ENCODE results near the gene TRIM10.
"Not testable (repeated sequence)": the region's sequence is repeated elsewhere in the genome, so short reads cannot be mapped to it uniquely, and the experiment has no call there.

Gene TRIM10

DNA sequence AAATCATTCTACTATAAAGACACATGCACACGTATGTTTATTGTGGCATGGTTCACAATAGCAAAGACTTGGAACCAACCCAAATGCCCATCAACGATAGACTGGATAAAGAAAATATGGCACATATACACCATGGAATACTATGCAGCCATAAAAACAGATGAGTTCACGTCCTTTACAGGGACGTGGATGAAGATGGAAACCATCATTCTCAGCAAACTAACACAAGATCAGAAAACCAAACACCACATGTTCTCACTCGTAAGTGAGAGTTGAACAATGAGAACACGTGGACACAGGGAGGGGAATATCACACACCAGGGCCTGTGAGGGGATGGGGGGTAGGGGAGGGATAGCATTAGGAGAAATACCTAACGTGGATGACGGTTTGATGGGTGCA lies 20.8 kb downstream of the TRIM10 start:
- H3K36me3 ChIP-seq (ENCODE audit: control insufficient read depth in 2 of 2, insufficient read depth in 1 of 2, low read length in 2 of 2); POLR2A ChIA-PET; H3K27ac ChIP-seq (ENCODE audit: extremely low read depth, low read depth, low read length); H3K4me1 ChIP-seq (ENCODE audit: control insufficient read depth, insufficient read depth, low read length); H3K4me3 ChIP-seq (ENCODE audit: low read depth, low read length); H3K9me3 ChIP-seq (ENCODE audit: control insufficient read depth, insufficient read depth, low read depth, low read length): not testable (repeated sequence)
- peak; percentile 84 for TF ChIP-seq ZNF146 (tag by site-specific recombination; IDR thresholded peaks at IDR 0.05)
- CTCF ChIA-PET: interaction anchor here (9.3 kb wide), 1 partner anchor 9 kb away, joined by 126 read pairs; no protein-coding TSS in a partner anchor

DNA sequence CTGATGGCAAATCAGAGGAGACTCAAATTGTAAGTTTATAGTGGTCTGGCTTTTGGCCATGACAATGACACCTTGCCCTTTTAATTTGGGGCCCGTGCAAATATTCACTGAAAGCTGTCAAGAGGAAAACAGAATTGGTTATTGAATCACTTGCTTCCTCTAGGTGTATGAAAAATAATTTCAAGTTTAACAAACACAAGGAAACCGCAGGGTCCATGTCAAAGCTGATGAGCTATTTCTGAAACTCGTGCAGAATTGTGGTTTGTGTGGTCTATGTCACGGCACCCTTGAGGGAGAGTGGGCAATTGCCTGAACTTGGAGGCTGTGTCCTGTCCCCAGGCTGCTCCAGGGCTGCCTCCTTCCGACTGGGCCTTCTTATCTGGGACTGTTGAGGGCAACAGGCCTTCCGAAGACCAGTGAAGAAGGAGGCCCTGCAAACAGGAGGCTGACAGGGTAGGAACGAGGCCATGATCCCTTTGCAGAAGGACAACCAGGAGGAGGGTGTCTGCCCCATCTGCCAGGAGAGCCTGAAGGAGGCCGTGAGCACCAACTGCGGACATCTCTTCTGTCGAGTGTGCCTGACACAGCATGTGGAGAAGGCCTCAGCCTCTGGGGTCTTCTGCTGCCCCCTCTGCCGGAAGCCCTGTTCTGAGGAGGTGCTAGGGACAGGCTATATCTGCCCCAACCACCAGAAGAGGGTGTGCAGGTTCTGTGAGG lies 24.3 kb downstream of the TRIM10 start:
- ChIA-PET CTCF (interaction anchor here (1.2 to 8.4 kb wide), 2 partner anchors 14 to 32 kb away, joined by 6 to 200 read pairs; no protein-coding TSS in a partner anchor), POLR2A (no interaction called here)
- TF ChIP-seq ZNF707 (tag by site-specific recombination; IDR thresholded peaks at IDR 0.05): peak; percentile 72
- no peak for TF ChIP-seq ZFHX2 (tag by site-specific recombination; conservative IDR thresholded peaks at IDR 0.05)
- no peak overlapping the region for H3K27ac ChIP-seq (ENCODE audit: extremely low read depth, low read depth, low read length)
- no peaks in the 10 kb centered on the region for H3K36me3 ChIP-seq (ENCODE audit: control insufficient read depth in 2 of 2, insufficient read depth in 1 of 2, low read length in 2 of 2)
- H3K4me3 ChIP-seq (ENCODE audit: low read depth, low read length): no peak overlapping the region
- no peaks in the 10 kb centered on the region for H3K9me3 ChIP-seq (ENCODE audit: control insufficient read depth, insufficient read depth, low read depth, low read length)
- H3K4me1 ChIP-seq (ENCODE audit: control insufficient read depth, insufficient read depth, low read length): no peaks in the 10 kb centered on the region

DNA sequence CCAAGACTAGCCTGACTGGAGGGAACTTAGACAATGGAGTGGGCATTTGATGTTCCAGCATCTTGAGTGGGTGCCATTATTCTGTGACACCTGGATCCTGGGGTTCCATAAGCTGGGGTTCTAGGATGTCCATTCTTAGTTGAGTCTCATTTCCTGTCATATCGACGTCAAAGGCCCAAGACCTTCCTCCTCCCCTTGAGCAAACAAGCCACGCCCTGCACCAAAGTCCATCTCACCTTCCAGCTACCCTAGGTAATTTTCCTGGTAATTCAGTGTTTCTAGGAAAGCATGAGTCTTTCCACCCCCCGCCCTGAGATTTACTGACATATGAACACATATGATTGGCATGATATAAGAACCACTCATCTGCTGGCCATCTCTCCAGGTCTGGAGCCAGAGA lies 25.3 kb downstream of the TRIM10 start, which contains the start of gene TRIM40:
Gene TRIM40, plus strand, starts transcription at position 384 of the 400 bp plus-strand sequence. CDS start 897 bp downstream, outside the sequence.
- ChIA-PET POLR2A (no interaction called here), CTCF (interaction anchor here (0.7 to 8.4 kb wide), 3 partner anchors 13 to 1358 kb away, joined by 3 to 200 read pairs (median 6); no protein-coding TSS in a partner anchor)
- Histone ChIP-seq H3K27ac (ENCODE audit: extremely low read depth, low read depth, low read length) (no peak within 1 kb of the TSS), H3K4me1 (ENCODE audit: control insufficient read depth, insufficient read depth, low read length) (no peaks in the 10 kb centered on the region), H3K9me3 (ENCODE audit: control insufficient read depth, insufficient read depth, low read depth, low read length) (no peaks in the 10 kb centered on the region), H3K36me3 (ENCODE audit: control insufficient read depth in 2 of 2, insufficient read depth in 1 of 2, low read length in 2 of 2) (no peaks in the 10 kb centered on the region), H3K4me3 (ENCODE audit: low read depth, low read length) (no peak within 1 kb of the TSS)
- no peak for TF ChIP-seq KLF8 (tag by site-specific recombination; IDR thresholded peaks at IDR 0.05)
- TF ChIP-seq KLF1 (tag by site-specific recombination; IDR thresholded peaks at IDR 0.05): peak; percentile 48

DNA sequence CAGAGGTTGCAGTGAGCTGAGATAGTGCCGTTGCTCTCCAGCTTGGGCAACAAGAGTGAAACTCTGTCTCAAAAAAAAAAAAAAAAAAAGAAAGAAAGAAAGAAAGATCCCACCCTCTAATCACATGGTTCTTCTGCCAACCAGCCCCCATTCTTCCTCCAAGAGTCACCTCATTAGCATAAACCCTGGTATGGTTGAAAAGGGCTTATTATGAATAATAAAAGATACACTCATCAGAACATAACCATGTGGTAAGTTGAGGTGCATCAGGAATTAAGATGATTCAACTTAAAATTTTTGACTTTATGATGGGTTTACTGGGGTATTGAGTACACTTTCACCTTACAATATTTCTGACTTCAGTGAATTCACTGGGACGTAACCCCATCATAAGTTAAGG lies 25.9 kb downstream of the TRIM10 start:
- no peak for TF ChIP-seq ZFP37 (tag by site-specific recombination; IDR thresholded peaks at IDR 0.05)
- TF ChIP-seq ZFP3 (tag by site-specific recombination; IDR thresholded peaks at IDR 0.05; ENCODE audit: low read depth): no peak
- TF ChIP-seq ZNF266 (tag by site-specific recombination; IDR thresholded peaks at IDR 0.05; ENCODE audit: low read depth): no peak
- no peak for TF ChIP-seq ZNF394 (tag by site-specific recombination; IDR thresholded peaks at IDR 0.05; ENCODE audit: borderline replicate concordance)
- TF ChIP-seq ZBTB17 (tag by site-specific recombination; IDR thresholded peaks at IDR 0.05): no peak
- no peak for TF ChIP-seq ZNF16 (tag by site-specific recombination; IDR thresholded peaks at IDR 0.05; ENCODE audit: low read depth)
- no peak for TF ChIP-seq ZNF768 (tag by site-specific recombination; IDR thresholded peaks at IDR 0.05)
- TF ChIP-seq, protein P1, sequence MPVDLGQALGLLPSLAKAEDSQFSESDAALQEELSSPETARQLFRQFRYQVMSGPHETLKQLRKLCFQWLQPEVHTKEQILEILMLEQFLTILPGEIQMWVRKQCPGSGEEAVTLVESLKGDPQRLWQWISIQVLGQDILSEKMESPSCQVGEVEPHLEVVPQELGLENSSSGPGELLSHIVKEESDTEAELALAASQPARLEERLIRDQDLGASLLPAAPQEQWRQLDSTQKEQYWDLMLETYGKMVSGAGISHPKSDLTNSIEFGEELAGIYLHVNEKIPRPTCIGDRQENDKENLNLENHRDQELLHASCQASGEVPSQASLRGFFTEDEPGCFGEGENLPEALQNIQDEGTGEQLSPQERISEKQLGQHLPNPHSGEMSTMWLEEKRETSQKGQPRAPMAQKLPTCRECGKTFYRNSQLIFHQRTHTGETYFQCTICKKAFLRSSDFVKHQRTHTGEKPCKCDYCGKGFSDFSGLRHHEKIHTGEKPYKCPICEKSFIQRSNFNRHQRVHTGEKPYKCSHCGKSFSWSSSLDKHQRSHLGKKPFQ (tag by site-specific recombination; IDR thresholded peaks at IDR 0.05): no peak
- TF ChIP-seq ZNF560 (tag by site-specific recombination; IDR thresholded peaks at IDR 0.05; ENCODE audit: borderline replicate concordance): no peak
- TF ChIP-seq ZNF777 (tag by site-specific recombination; IDR thresholded peaks at IDR 0.05; ENCODE audit: borderline replicate concordance): no peak
- TF ChIP-seq ZSCAN30 (tag by site-specific recombination; IDR thresholded peaks at IDR 0.05): no peak
- no peak for TF ChIP-seq EGR2 (tag by site-specific recombination; IDR thresholded peaks at IDR 0.05; ENCODE audit: low read depth)
- TF ChIP-seq, protein P2, sequence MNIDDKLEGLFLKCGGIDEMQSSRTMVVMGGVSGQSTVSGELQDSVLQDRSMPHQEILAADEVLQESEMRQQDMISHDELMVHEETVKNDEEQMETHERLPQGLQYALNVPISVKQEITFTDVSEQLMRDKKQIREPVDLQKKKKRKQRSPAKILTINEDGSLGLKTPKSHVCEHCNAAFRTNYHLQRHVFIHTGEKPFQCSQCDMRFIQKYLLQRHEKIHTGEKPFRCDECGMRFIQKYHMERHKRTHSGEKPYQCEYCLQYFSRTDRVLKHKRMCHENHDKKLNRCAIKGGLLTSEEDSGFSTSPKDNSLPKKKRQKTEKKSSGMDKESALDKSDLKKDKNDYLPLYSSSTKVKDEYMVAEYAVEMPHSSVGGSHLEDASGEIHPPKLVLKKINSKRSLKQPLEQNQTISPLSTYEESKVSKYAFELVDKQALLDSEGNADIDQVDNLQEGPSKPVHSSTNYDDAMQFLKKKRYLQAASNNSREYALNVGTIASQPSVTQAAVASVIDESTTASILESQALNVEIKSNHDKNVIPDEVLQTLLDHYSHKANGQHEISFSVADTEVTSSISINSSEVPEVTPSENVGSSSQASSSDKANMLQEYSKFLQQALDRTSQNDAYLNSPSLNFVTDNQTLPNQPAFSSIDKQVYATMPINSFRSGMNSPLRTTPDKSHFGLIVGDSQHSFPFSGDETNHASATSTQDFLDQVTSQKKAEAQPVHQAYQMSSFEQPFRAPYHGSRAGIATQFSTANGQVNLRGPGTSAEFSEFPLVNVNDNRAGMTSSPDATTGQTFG (tag by site-specific recombination; IDR thresholded peaks at IDR 0.05; ENCODE audit: borderline replicate concordance): no peak
- TF ChIP-seq ZNF211 (tag by site-specific recombination; IDR thresholded peaks at IDR 0.05; ENCODE audit: low read depth): no peak
- no peak for TF ChIP-seq RBAK (tag by site-specific recombination; IDR thresholded peaks at IDR 0.05)
- H3K4me1 ChIP-seq (ENCODE audit: control insufficient read depth, insufficient read depth, low read length): no peaks in the 10 kb centered on the region
- no peak overlapping the region for H3K27ac ChIP-seq (ENCODE audit: extremely low read depth, low read depth, low read length)
- CTCF ChIA-PET: interaction anchor here (0.7 to 8.4 kb wide), 3 partner anchors 12 to 1358 kb away, joined by 3 to 200 read pairs (median 6); no protein-coding TSS in a partner anchor
- no peaks in the 10 kb centered on the region for H3K9me3 ChIP-seq (ENCODE audit: control insufficient read depth, insufficient read depth, low read depth, low read length)
- POLR2A ChIA-PET: interaction anchor here (0.6 kb wide), 1 partner anchor 11 kb away, joined by 4 read pairs; no protein-coding TSS in a partner anchor
- H3K4me3 ChIP-seq (ENCODE audit: low read depth, low read length): no peak overlapping the region
- H3K36me3 ChIP-seq (ENCODE audit: control insufficient read depth in 2 of 2, insufficient read depth in 1 of 2, low read length in 2 of 2): no peaks in the 10 kb centered on the region
